ENCODE data around the gene SHISA4. TPM values are rescaled to one million over a fixed set of nuclear protein-coding genes. Genes with fewer than 3 reads are reported as not detected.
"Not testable (repeated sequence)": the region's sequence is repeated elsewhere in the genome, so short reads cannot be mapped to it uniquely, and the experiment has no call there.

Gene SHISA4
- polyA plus RNA-seq, 1 donor = 11.8 TPM

- DNase-seq = no peak
These were observed 9.7 kb downstream of the SHISA4 start for GRCh38 chr1:201898240-201898894.

- no peak for DNase-seq
These were observed 10.3 kb downstream of the SHISA4 start for GRCh38 chr1:201898992-201899391.

- DNase-seq = no peak
These were observed 11.2 kb downstream of the SHISA4 start for GRCh38 chr1:201899683-201900429.

GRCh38 chr1:201900476-201900875 lies 11.8 kb downstream of the SHISA4 start:
- DNase-seq = no peak

- DNase-seq = not testable (repeated sequence)
These were observed 12.3 kb downstream of the SHISA4 start for GRCh38 chr1:201901036-201901435.

GRCh38 chr1:201902198-201902597 lies 13.5 kb downstream of the SHISA4 start:
- no peak for DNase-seq

GRCh38 chr1:201903135-201903534 lies 14.4 kb downstream of the SHISA4 start:
- no peak for DNase-seq

GRCh38 chr1:201904579-201904978 lies 15.9 kb downstream of the SHISA4 start:
- DNase-seq = peak; percentile 68

GRCh38 chr1:201905234-201905890 lies 16.7 kb downstream of the SHISA4 start:
- no peak for DNase-seq

- no peak for DNase-seq
These were observed 17.6 kb downstream of the SHISA4 start for GRCh38 chr1:201906336-201906735.

- DNase-seq = no peak
These were observed 18.9 kb downstream of the SHISA4 start for GRCh38 chr1:201907621-201908020.

- DNase-seq = no peak
These were observed 23.3 kb downstream of the SHISA4 start for GRCh38 chr1:201911826-201912571.

GRCh38 chr1:201912832-201913231 lies 24.1 kb downstream of the SHISA4 start:
- peak; percentile 54 for DNase-seq

GRCh38 chr1:201914456-201915235 lies 25.9 kb downstream of the SHISA4 start:
- no peak for DNase-seq

GRCh38 chr1:201916649-201917249 lies 28.1 kb downstream of the SHISA4 start:
- peak; percentile 79 for DNase-seq

- DNase-seq = no peak
These were observed 28.8 kb downstream of the SHISA4 start for GRCh38 chr1:201917362-201918033.

- DNase-seq = no peak
These were observed 29.6 kb downstream of the SHISA4 start for GRCh38 chr1:201918343-201918742.

GRCh38 chr1:201921952-201922558 lies 33.4 kb downstream of the SHISA4 start:
- DNase-seq = no peak

GRCh38 chr1:201925301-201925567 lies 36.5 kb downstream of the SHISA4 start:
- no peak for DNase-seq

- DNase-seq = no peak
These were observed 37.4 kb downstream of the SHISA4 start for GRCh38 chr1:201925981-201926645.
